GM21528 (cell line): ENCODE data around the gene GUCA1A.
"Not testable (repeated sequence)": the region's sequence is repeated elsewhere in the genome, so short reads cannot be mapped to it uniquely, and the experiment has no call there.

ENCODE experiments used
- ATAC-seq: cut with Tn5 transposase; IDR thresholded peaks from one replicate; pipeline ENCODE4 v1.9.1; 2021; ENCODE audit warnings: mild to moderate bottlenecking, moderate library complexity; ENCODE audit not compliant: unreplicated experiment, low FRiP score

The GUCA1A gene

DNA sequence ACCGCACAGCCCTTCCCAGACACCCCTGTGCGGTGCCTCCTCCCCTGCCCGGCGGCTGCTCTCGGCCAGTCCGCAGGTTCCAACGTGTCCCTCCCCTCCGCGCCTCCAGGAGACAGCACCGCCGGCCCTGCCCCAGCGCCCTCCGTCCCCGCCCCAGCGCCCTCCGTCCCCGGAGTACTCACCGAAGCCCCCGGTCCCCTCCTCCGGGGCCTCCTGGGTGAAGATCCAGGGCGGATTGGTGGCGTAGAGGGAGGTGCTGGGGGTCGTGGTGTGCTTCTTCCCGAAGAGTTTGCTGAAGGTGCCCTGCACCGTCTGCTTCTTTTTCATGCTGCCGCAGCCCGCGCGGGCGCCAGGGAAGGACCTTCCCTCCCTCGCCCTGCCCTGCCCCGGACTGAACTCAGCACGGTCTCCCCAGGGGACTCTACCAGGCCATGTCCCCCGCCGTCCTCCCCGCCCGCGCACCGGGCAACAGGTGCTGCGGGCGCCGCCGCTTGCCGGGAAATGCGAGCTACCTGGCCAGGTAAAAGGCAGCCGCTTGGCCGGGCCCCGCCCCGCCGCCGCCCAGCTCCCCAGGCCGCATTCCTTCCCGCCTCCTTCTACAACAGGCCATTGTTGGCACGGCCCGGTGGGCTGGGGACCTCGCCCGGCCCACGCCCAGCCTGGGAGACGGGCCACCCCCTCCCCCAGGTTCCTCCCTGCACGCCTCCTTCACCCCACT, 30.9 kb upstream of the GUCA1A start, which contains the start of gene C6orf132:
Gene C6orf132 (minus strand): TSS at position 503 of the 718 bp plus-strand sequence. CDS start 176 bp downstream, at position 327.
- ATAC-seq, result no peak

DNA sequence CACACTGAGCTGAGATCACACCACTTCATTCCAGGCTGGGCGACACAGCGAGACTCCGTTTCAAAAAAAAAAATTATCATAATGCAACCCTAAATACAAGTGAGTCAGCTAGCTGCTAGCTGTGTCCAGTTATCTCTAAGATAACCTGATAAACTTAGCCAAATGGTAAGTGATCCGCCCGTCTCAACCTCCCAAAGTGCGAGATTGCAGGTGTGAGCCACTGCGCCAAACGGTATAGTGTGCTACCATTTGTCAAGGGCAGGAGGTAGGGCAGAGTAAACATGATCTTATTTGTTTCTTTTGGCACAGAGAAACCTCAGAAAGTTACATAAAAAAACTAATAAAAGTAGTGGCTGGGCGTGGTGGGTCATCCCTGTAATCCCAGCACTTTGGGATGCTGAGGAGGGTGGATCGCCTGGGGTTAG, 26.0 kb upstream of the GUCA1A start:
- no peak for ATAC-seq

DNA sequence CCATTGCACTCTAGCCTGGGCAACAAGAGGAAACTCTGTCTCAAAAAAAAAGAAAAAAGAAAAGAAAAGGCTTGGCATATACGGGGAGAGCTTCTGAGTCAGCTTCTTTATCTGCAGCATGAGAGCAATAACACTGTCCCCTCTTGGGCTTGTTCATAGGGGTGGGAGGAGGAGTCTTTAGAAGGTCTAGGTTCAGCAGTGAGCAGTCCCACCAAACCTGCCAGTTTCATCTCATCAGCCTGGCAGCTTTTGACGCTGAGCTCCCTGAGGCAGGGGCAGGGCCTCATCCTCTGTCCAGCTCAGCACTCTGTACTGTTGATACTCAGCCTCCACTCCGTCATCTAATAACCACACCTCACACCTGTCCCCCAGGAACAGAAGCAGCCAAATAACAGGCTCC, 25.1 kb upstream of the GUCA1A start:
- no peak for ATAC-seq

- ATAC-seq, result no peak
Measured at GRCh38 chr6:42150254-42150653, 22.9 kb upstream of the GUCA1A start.

GRCh38 chr6:42152024-42152423, 21.1 kb upstream of the GUCA1A start:
- no peak for ATAC-seq

- ATAC-seq, result not testable (repeated sequence)
Measured at GRCh38 chr6:42152528-42153213, 20.5 kb upstream of the GUCA1A start.

GRCh38 chr6:42153921-42154320, 19.2 kb upstream of the GUCA1A start:
- ATAC-seq, result no peak

GRCh38 chr6:42154461-42155209, 18.5 kb upstream of the GUCA1A start:
- ATAC-seq, result no peak

DNA sequence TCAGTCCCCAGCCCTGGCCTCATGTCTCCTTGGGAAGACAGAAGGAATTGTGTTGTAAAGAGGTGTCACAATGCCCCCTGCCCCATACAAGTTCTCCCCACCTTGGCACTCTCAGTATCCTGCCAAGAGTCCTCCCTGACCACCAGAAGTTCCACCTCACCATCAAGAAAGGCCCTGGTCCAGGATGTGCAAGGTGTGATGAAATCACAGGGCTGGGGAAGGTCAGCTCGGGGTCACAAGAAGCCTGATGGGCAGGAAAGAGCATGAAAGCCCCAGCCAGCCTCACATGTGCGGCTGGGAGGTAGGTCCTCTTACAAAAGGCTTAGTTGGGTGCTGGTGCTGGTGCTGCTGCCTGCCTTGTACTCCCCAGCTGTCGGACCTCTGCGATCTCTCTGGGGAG, 17.9 kb upstream of the GUCA1A start:
- no peak for ATAC-seq

DNA sequence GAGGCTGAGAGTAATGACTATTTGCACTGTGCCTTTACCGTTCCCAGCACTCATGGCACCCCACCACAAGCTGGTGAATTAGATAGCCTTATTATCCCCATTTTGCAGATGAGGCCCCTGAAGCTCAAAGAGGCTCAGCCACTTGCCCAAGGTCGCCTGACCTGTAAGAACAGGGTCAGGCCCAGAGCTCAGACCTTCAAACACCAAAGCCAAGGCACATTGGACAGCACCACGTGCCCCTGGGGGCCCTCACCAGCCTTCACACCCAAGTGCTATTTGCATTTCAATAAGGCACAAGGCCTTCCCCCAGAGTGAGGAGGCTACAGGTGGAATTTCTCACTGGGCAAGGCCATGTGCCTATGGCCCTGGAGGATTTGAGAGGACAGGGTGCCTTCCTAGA, 16.5 kb upstream of the GUCA1A start:
- ATAC-seq, result no peak

DNA sequence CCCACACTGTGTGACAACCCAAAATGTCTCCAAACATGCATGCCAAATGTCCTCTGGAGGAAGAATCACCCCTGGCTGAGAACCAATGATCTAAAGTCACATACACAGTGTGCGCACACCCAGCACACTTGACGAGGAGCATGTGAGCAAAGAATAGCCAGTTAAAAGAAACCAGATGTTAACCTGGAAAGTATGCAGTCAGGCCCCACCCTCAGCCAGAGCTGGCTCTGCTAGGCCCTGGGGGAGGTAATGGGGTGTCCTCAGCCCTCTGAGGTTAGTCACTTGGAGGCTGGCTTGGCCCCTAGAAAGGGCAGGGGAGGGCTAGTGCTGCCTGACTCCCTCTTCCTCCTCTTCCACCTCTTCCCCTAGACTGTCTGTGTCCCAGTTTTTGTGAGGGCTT, 15.2 kb upstream of the GUCA1A start:
- ATAC-seq, result no peak

DNA sequence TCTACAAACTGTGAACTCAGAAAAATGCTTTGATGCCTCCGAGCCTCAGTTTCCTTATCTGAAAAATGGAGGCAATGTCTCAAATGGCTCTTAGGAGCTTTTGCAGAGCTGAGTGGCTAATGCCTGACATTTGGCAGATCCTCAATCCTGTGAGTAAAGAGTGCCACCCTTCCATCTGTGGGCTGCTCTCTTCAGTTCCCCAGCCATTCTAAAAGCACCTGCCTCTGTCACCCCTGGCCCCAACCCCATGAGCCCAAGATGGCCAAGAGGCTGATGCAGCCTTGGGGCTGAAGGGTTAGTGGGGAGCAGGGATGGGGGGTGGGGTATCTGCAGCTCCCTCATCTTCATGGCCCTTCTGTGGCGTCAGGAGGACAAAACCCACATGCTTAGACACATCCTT, 14.5 kb upstream of the GUCA1A start:
- ATAC-seq, result no peak

- ATAC-seq, result no peak
Measured at GRCh38 chr6:42159431-42160024, 13.6 kb upstream of the GUCA1A start.

GRCh38 chr6:42162384-42162783, 10.8 kb upstream of the GUCA1A start:
- no peak for ATAC-seq

DNA sequence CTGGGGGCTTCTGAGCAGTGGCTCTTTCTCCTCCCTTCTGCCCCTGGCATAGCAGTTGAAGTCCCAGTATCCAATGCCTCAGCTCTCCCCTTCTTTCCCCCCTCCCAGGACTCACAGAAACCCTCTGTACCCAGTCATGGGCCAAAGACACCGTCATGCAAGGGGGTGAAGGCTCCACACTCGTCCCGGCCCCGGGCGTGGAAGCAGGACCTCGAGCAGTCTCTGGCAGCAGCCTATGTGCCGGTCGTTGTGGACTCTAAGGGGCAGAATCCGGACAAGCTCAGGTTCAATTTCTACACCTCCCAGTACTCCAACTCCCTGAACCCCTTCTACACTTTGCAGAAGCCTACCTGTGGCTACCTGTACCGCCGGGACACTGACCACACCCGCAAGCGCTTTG, 10.4 kb upstream of the GUCA1A start:
- ATAC-seq, result no peak

DNA sequence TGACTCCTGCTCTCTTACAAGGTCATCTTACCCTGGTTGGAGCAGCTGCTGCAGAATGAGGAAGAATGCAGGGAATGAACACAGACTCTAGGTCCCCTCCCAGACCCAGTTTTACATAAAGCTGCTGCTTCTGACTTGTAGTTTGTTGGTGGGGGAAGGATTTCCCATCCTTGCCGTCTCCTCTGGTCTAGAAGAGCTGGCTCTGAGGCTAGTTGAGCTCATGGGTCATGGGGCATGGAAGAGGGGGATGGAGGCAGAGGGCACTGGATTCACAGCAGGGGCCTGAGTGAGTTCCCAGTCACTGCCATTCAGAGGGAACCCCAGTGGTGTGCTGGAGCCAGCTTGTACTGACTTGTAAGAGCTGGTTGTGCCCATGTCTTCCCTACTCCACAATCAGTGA, 9.2 kb upstream of the GUCA1A start:
- ATAC-seq, result no peak

DNA sequence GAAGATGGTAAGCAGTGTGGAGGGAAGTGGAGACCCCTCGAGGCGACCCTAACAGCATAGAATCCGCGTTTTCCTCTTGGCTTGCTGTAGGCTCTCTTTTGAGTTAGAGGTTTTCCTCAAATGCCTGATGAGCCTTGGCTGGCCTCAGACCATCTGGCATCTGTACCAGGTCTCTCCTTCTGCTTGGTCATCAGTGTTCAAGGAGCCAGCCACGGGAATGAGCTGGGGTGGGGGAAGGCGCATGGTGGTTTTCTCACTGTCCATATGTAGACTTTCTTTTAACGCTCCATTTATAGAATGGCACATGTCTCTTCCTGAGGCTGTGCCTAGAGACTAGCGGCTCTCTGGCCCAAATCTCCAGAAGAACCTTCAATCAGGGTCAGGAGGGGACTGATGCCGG, 8.1 kb upstream of the GUCA1A start:
- no peak for ATAC-seq

- no peak for ATAC-seq
Measured at GRCh38 chr6:42166444-42167141, 6.6 kb upstream of the GUCA1A start.

GRCh38 chr6:42168650-42169049, 4.5 kb upstream of the GUCA1A start:
- no peak for ATAC-seq

DNA sequence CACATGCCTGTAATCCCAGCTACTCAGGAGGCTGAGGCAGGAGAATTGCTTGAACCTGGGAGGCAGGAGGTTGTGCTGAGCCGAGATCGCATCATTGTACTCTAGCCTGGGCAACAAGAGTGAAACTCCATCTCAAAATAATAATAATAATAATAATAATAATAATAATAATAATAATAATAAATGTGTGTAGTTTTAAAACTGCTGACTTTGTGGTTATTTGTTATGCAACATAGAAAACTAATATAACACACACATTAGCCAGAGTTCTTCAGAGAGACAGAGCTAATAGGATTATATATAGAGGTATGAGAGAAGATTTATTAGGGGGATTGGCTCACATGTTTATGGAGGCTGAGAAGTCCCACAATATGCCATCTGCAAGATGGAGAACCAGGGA, 3.4 kb upstream of the GUCA1A start:
- not testable (repeated sequence) for ATAC-seq
